GM12878 (cell line): ENCODE measurements around the gene FMN2. TPM values are rescaled to one million over a fixed set of nuclear protein-coding genes. Genes with fewer than 3 reads are reported as not detected.

Source experiments
- ATAC-seq: fragments of 200-7000 bp; cut with Tn5 transposase; 3 replicates; pipeline ENCODE4 v1.9.1; 2020; ENCODE audit warnings: mild to moderate bottlenecking, moderate library complexity
- BruUV-seq: library from RNA; stranded (reverse); fragments of 400-500 nt; replicated peaks from 2 replicates; lab custom pipeline; 2021; lab: Mats Ljungman, UMichigan
- CTCF ChIA-PET: fragments of 300-600 bp; sonication (Branson Sonifier 250); formaldehyde crosslinking; extraction: SDS; loops from one replicate; lab custom pipeline; 2021; ENCODE audit warnings: inconsistent platforms; lab: Yijun Ruan, JAX
- POLR2A ChIA-PET: fragments of 350-600 bp; formaldehyde crosslinking; extraction: SDS; loops from one replicate; lab custom pipeline; 2021; ENCODE audit warnings: inconsistent platforms; lab: Charles Lee
- RAD21 ChIA-PET: fragments of 300-600 bp; sonication (Branson Sonifier 250); formaldehyde crosslinking; loops from one replicate; lab custom pipeline; 2023; ENCODE audit warnings: antibody characterized with exemption; ENCODE audit not compliant: unreplicated experiment; lab: Charles Lee
- SMC1A ChIA-PET: fragments of 300-600 bp; sonication (Branson Sonifier 250); formaldehyde crosslinking; loops from one replicate; lab custom pipeline; 2023; ENCODE audit not compliant: unreplicated experiment, uncharacterized antibody; lab: Charles Lee
- DNase-seq: peaks from one replicate; pipeline ENCODE4 v3.0.0-alpha.2; 2011; ENCODE audit warnings: low read depth, low spot score
- FAIRE-seq: peaks from 3 replicates; lab custom pipeline; 2011; peaks lifted over from hg19 to GRCh38; lab: Jason Lieb, UNC
- H2AFZ ChIP-seq: 2 replicates; pipeline ENCODE4 v1.6.0; 2011; ENCODE audit warnings: low read depth, low read length, control low read depth; ENCODE audit not compliant: control insufficient read depth
- H3K27ac ChIP-seq: 2 replicates; pipeline ENCODE4 v1.5.1; 2011; ENCODE audit warnings: control low read depth; ENCODE audit not compliant: control insufficient read depth, insufficient read depth
- H3K27me3 ChIP-seq, 2 experiments: replicated peaks in 1 of 2; 2 replicates each; pipeline versions ENCODE4 v1.6.0 to v1.6.1; 2011; ENCODE audit warnings: low read length in 1 of 2; ENCODE audit not compliant: control insufficient read depth in 2 of 2, insufficient read depth in 2 of 2
- H3K36me3 ChIP-seq, 2 experiments: 2 replicates each; pipeline ENCODE4 v1.5.1; 2011; ENCODE audit warnings: low read length in 1 of 2; ENCODE audit not compliant: control insufficient read depth in 2 of 2, insufficient read depth in 2 of 2
- H3K4me1 ChIP-seq: 2 replicates; pipeline ENCODE4 v1.6.1; 2011; ENCODE audit warnings: mild to moderate bottlenecking, low read length, moderate library complexity, mixed read lengths; ENCODE audit not compliant: control insufficient read depth, insufficient read depth
- H3K4me2 ChIP-seq: 2 replicates; pipeline ENCODE4 v1.6.0; 2011; ENCODE audit warnings: control low read depth; ENCODE audit not compliant: control insufficient read depth, insufficient read depth
- H3K4me3 ChIP-seq: fragments of 200-600 bp; sonication (generic); 2 replicates; pipeline ENCODE4 v1.5.1; 2016
- H3K79me2 ChIP-seq: 2 replicates; pipeline ENCODE4 v1.6.0; 2011; ENCODE audit warnings: low read length; ENCODE audit not compliant: control insufficient read depth, insufficient read depth
- H3K9ac ChIP-seq: 2 replicates; pipeline ENCODE4 v1.8.0; 2011; ENCODE audit warnings: low read length, control low read depth, mixed read lengths; ENCODE audit not compliant: control insufficient read depth, insufficient read depth
- H3K9me3 ChIP-seq: replicated peaks from 3 replicates; pipeline ENCODE4 v1.5.1; 2011; ENCODE audit warnings: mild to moderate bottlenecking, low read length; ENCODE audit not compliant: control insufficient read depth, insufficient read depth
- H4K20me1 ChIP-seq: 2 replicates; pipeline ENCODE4 v1.6.0; 2011; ENCODE audit not compliant: control insufficient read depth, insufficient read depth
- CBX5 ChIP-seq: sonication (generic); IDR thresholded peaks from 2 replicates; pipeline ENCODE4 v1.6.1; 2016; ENCODE audit warnings: low read depth, moderate library complexity, mild to moderate bottlenecking, inconsistent platforms
- CREM ChIP-seq: IDR thresholded peaks from 2 replicates; pipeline ENCODE4 v1.6.1; 2014; ENCODE audit warnings: antibody characterized with exemption, low read depth
- FOXM1 ChIP-seq: IDR thresholded peaks from 2 replicates; pipeline ENCODE4 v1.6.1; 2012; ENCODE audit warnings: low read depth, mild to moderate bottlenecking, inconsistent platforms, low read length, moderate library complexity
- NBN ChIP-seq: fragments of 450-650 bp; IDR thresholded peaks from 2 replicates; pipeline ENCODE4 v1.6.1; 2016
- NFIC ChIP-seq: IDR thresholded peaks from 2 replicates; pipeline ENCODE4 v1.6.1; 2012; ENCODE audit warnings: low read depth, mild to moderate bottlenecking, inconsistent platforms, low read length, moderate library complexity
- NR2F1 ChIP-seq: fragments of 450-650 bp; conservative IDR thresholded peaks from 2 replicates; pipeline ENCODE4 v1.6.1; 2017; ENCODE audit warnings: mild to moderate bottlenecking
- RBBP5 ChIP-seq: fragments of 200-600 bp; sonication (generic); conservative IDR thresholded peaks from 2 replicates; pipeline ENCODE4 v1.6.1; 2016
- SMAD1 ChIP-seq: fragments of 450-650 bp; IDR thresholded peaks from 2 replicates; pipeline ENCODE4 v1.6.1; 2018; ENCODE audit warnings: mild to moderate bottlenecking, low read depth; ENCODE audit not compliant: partially characterized antibody
- SUZ12 ChIP-seq: fragments of 200-600 bp; sonication (generic); IDR thresholded peaks from one replicate; pipeline ENCODE4 v1.6.1; 2018; ENCODE audit warnings: antibody characterized with exemption, mild to moderate bottlenecking; ENCODE audit not compliant: unreplicated experiment
- ZNF274 ChIP-seq: IDR thresholded peaks from one replicate; pipeline ENCODE4 v1.8.0; 2011; ENCODE audit not compliant: insufficient read length, insufficient read depth
- ZNF687 ChIP-seq: fragments of 450-650 bp; IDR thresholded peaks from 2 replicates; pipeline ENCODE4 v1.6.1; 2017; ENCODE audit warnings: mild to moderate bottlenecking, moderate library complexity
- WGBS: methylation state at CpG from one replicate; pipeline ENCODE4 v1.1.6; 2016; ENCODE audit warnings: low lambda C conversion rate; ENCODE audit not compliant: insufficient replicate concordance, insufficient coverage; ENCODE audit errors: missing lambda C conversion rate; 5-methylcytosine and 5-hydroxymethylcytosine counted together
- in situ Hi-C: fragments of 300-500 bp; cut with MboI; formaldehyde crosslinking; loops from 9 replicates; pipeline ENCODE4 v1.14.3; 2018; ENCODE audit warnings: mixed read lengths
- intact Hi-C: fragments of 100-400 bp; cut with micrococcal nuclease; formaldehyde crosslinking; loops from one replicate; pipeline ENCODE4 v1.14.2; 2022; ENCODE audit not compliant: unreplicated experiment
- polyA plus RNA-seq, 11 experiments: library from polyadenylated mRNA; depleted of rRNA in 4 of 11; unstranded in 6 of 11; stranded (reverse) in 5 of 11; fragments of >200 nt; fragmentation: Nextera tagmentation in 4 of 11; fragmentation: Illumina TruSeq in 1 of 11; extraction: Ambion mirVana in 4 of 11; extraction: Trizol in 1 of 11; gene quantifications; 1 replicate in 1 of 11; 2 replicates in 10 of 11; pipeline versions ENCODE4 v1.2.1 to v1.2.3, GENCODE V29; 2011 to 2016; ENCODE audit warnings: inconsistent platforms in 2 of 11, missing spikeins in 2 of 11, low read depth in 1 of 11
- total RNA-seq, 4 experiments: library from RNA; depleted of rRNA in 3 of 4; stranded (reverse); fragments of >200 nt in 3 of 4; fragmentation: Illumina TruSeq in 1 of 4; extraction: Trizol in 1 of 4; gene quantifications; 2 replicates each; pipeline versions ENCODE4 v1.2.1 to v1.2.3, GENCODE V29; 2013 to 2021

Gene FMN2
- total and polyA plus RNA-seq, 10 of the 15 experiments (the other 5 are each of a cell fraction or from before 2014, with no cell fraction given) = 0.60 TPM; not detected in 9

GRCh38 chr1:240171907-240172306 is 80.2 kb downstream of the FMN2 start:
- ATAC-seq (no peak), FAIRE-seq (no peak), DNase-seq (no peak)
- no peak overlapping the region for H3K4me2 ChIP-seq
- H4K20me1 ChIP-seq = no peaks in the 10 kb centered on the region
- RAD21 ChIA-PET = no interaction called here
- no peaks in the 10 kb centered on the region for H3K27me3 ChIP-seq
- POLR2A ChIA-PET = interaction anchor here (0.6 kb wide), 1 partner anchor 105 kb away, joined by 6 read pairs; no protein-coding TSS in a partner anchor
- SMC1A ChIA-PET = no interaction called here
- in situ Hi-C loops = no loop called here
- H3K9me3 ChIP-seq = no peaks in the 10 kb centered on the region
- CTCF ChIA-PET = interaction anchor here (1.1 to 1.4 kb wide), 3 partner anchors 15 to 144 kb away, joined by 3 to 4 read pairs (median 4); no protein-coding TSS in a partner anchor
- WGBS = 23% methylated on average over 2 of the region's 2 CpGs
- TF ChIP-seq NFIC (no peak), FOXM1 (no peak), NBN (no peak), NR2F1 (no peak), SUZ12 (no peak), CREM (no peak), SMAD1 (no peak), ZNF687 (no peak), ZNF274 (no peak), RBBP5 (no peak), CBX5 (no peak)
- H3K79me2 ChIP-seq = no peaks in the 10 kb centered on the region
- no peak overlapping the region for H2AFZ ChIP-seq
- no peak overlapping the region for H3K4me3 ChIP-seq
- BruUV-seq = no TSS peak
- H3K9ac ChIP-seq = no peak overlapping the region
- no peaks in the 10 kb centered on the region for H3K36me3 ChIP-seq
- H3K4me1 ChIP-seq = no peaks in the 10 kb centered on the region
- no peak overlapping the region for H3K27ac ChIP-seq
- intact Hi-C loops = no loop called here
